WI38 (cell line): Measurements from ENCODE around the gene CES5A.
"Not testable (repeated sequence)": the region's sequence is repeated elsewhere in the genome, so short reads cannot be mapped to it uniquely, and the experiment has no call there.

Experiments used
- H3K4me3 ChIP-seq: 2 replicates; pipeline ENCODE4 v1.5.1; 2011; ENCODE audit warnings: low read depth, mild to moderate bottlenecking, control low read depth, low read length
- TF ChIP-seq, protein P1 (sequence below): IDR thresholded peaks from 2 replicates; pipeline ENCODE4 v1.5.1; 2012; ENCODE audit warnings: low read depth, mild to moderate bottlenecking, control low read depth, low read length

Gene CES5A

DNA sequence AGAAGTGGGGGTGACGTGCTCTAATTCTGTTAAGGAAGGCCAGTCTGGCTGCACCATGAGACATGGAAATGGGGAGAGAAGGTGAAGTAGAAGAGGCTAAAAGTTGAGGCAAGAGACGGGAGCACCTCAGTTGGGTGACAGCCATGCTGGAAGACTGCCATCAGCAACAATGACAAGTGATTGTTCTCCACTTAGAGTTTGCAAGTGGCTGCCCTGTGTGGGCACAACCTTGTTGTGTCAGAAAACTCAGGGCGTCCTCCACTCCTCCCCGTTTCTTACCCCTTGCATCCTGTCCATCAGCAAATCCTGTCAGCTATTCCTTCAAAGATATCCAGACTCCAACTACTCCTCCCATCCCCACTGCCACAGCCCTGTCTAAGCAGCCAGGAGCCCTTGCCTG, 59.9 kb downstream of the CES5A start:
- no peak overlapping the region for H3K4me3 ChIP-seq
- TF ChIP-seq, protein P1, sequence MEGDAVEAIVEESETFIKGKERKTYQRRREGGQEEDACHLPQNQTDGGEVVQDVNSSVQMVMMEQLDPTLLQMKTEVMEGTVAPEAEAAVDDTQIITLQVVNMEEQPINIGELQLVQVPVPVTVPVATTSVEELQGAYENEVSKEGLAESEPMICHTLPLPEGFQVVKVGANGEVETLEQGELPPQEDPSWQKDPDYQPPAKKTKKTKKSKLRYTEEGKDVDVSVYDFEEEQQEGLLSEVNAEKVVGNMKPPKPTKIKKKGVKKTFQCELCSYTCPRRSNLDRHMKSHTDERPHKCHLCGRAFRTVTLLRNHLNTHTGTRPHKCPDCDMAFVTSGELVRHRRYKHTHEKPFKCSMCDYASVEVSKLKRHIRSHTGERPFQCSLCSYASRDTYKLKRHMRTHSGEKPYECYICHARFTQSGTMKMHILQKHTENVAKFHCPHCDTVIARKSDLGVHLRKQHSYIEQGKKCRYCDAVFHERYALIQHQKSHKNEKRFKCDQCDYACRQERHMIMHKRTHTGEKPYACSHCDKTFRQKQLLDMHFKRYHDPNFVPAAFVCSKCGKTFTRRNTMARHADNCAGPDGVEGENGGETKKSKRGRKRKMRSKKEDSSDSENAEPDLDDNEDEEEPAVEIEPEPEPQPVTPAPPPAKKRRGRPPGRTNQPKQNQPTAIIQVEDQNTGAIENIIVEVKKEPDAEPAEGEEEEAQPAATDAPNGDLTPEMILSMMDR: no peak

DNA sequence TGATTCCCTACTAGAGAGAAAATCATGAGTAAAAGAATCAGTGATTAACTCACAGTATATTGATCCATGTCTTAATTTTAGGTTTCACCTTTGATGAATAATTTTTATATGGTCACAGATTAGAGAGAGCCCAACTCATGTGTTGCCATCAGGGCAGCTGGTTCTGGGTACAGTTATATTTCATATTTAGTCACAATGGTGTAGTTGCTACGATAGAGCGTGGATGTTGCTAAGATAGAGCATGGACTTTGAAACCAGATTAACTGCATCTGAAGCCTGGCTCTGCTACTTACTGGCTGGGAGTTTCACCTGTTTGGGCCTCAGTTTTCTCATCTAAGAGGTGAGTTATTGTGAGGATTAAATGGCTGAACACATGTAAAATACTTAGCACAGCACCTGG, 61.0 kb downstream of the CES5A start:
- H3K4me3 ChIP-seq: not testable (repeated sequence)

- not testable (repeated sequence) for H3K4me3 ChIP-seq
These were observed 61.4 kb downstream of the CES5A start for GRCh38 chr16:55813730-55814129.

DNA sequence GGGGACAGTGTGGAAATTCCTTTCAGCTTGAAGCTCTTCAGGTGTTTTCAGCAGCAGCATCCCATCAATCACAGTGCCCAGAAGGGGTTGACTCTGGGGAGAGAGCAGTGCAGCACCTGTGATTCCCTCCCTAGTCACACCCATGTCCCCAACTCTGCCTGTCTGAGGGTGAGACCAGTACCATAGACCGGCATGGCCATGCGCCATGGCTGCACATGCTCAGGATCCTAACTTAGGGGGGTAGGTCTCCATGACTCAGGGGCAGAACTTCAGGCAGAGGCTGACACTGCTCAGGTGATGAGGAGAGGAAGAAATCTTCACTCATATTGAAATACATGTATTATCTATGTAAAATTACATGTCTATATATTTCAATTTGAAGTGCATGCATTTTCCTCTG, 62.2 kb downstream of the CES5A start:
- no peak overlapping the region for H3K4me3 ChIP-seq
- TF ChIP-seq, protein P1: no peak

DNA sequence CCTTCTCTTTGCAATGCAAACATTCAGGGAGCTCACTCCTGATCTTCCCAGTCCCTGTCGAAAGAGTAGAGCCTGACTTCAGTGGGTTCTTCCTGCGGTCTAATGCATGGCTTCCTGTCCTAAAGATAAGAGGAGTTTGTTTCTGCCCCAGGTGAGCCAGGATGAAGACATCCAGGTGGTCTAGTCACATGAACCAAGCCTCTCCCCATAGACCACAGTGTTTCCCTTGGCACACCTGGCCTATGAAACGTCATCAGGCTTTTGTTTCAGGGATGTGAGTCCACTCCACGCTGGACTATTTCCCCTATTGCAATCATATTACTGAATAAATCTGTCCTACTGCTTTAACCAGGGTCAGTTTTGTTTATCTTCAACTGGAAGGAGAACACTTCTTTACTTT, 63.4 kb downstream of the CES5A start:
- no peak overlapping the region for H3K4me3 ChIP-seq
- TF ChIP-seq, protein P1: no peak

GRCh38 chr16:55810451-55810961, 64.7 kb downstream of the CES5A start:
- TF ChIP-seq, protein P1: no peak
- no peak overlapping the region for H3K4me3 ChIP-seq

DNA sequence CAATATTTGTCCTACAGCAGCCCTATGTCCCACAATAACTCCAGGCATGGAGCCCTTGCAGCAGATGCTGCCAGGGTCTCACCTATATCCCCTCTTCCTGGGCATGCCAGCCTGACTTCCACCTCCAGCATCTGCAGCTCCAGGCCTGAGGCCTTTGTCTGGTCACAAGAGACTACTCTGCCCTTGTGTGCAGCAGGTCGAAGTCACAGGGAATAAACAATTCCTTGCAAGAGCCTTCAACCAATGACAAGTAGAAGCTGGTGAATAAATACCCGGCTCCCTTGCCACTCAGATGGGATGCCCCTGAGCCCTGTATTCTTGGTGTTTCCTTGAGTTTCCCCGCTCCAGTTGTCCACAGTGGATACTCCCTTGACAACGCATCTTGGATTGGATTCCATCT, 65.3 kb downstream of the CES5A start:
- no peak overlapping the region for H3K4me3 ChIP-seq
- TF ChIP-seq, protein P1: no peak

DNA sequence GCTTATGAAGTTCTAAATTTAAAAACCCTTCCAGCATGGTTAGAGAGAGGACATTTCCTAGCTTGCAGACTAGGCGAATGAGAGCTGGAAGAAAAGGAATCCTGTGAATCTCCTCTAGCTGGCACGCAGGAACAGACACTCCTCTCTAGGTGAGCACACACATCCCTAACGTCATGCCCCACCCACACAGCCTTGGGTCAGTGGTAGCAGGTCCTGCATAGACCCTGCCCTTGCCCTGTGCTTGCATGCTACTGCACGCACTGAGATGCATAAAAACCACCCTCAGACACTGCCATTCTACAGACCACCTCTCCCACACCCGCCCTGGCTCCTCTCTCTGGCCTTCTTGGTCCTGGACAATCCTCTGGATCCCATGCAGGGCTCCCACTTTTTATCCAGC, 65.8 kb downstream of the CES5A start:
- TF ChIP-seq, protein P1: no peak
- H3K4me3 ChIP-seq: no peak overlapping the region

DNA sequence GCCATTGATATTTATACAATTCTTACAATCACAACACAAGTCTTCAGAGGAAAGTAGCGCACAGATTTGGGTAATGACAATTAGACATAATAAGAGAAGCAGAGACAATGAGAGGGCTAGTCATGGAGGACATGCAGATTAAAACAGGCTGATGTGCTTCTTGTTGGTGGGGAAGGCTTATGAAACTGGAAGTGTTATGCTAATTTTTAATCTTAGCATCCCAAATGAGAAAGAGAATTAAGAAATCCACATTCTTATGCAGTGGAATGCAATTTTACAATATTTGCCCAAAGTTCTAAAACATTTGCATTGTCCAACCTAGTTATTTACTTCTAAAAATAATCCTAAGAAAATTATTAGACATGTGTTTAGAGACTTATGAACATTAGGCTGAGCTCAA, 66.9 kb downstream of the CES5A start:
- H3K4me3 ChIP-seq: not testable (repeated sequence)

DNA sequence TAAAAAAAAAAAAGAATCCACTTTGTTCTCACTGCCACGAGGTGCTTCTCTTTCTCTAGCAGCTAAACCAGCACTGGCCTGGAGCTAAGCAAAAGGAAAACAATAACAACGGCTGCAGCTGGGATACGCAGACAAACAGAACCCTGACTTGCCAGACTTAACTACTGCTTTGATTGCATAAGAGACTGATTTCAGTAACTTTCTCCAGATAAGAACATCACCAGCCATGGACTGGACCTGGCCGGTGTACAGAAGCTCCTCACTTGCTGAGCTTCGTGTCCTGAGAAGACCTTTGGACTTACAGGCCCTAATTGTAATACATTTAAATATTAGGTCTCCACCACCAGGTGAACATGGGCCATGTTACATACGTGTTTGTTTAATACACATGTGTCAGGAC, 70.1 kb downstream of the CES5A start:
- H3K4me3 ChIP-seq: not testable (repeated sequence)

- not testable (repeated sequence) for H3K4me3 ChIP-seq
These were observed 71.5 kb downstream of the CES5A start for GRCh38 chr16:55803681-55804080.
